Kidney capillary endothelial cell (primary cell): ENCODE measurements around the gene TCEANC.
"Not testable (repeated sequence)": the region's sequence is repeated elsewhere in the genome, so short reads cannot be mapped to it uniquely, and the experiment has no call there.

Source experiments
- DNase-seq: peaks from one replicate; pipeline ENCODE4 v3.0.0-alpha.2; 2018; ENCODE audit warnings: low spot score

Gene TCEANC

GRCh38 chrX:13658602-13659001, 5.7 kb downstream of the TCEANC start:
- DNase-seq, result peak; percentile 26

- DNase-seq, result no peak
Measured at GRCh38 chrX:13659063-13659462, 6.1 kb downstream of the TCEANC start.

GRCh38 chrX:13661735-13662288, 8.9 kb downstream of the TCEANC start:
- no peak for DNase-seq

- no peak for DNase-seq
Measured at GRCh38 chrX:13662355-13662791, 9.4 kb downstream of the TCEANC start.

- DNase-seq, result no peak
Measured at GRCh38 chrX:13664020-13664419, 11.1 kb downstream of the TCEANC start.

- DNase-seq, result no peak
Measured at GRCh38 chrX:13666836-13667235, 13.9 kb downstream of the TCEANC start.

- no peak for DNase-seq
Measured at GRCh38 chrX:13667919-13668318, 15.0 kb downstream of the TCEANC start.

- DNase-seq, result no peak
Measured at GRCh38 chrX:13669246-13669737, 16.4 kb downstream of the TCEANC start.

GRCh38 chrX:13669755-13670154, 16.8 kb downstream of the TCEANC start:
- not testable (repeated sequence) for DNase-seq

GRCh38 chrX:13670197-13670596, 17.3 kb downstream of the TCEANC start:
- DNase-seq, result no peak

- DNase-seq, result no peak
Measured at GRCh38 chrX:13673016-13673415, 20.1 kb downstream of the TCEANC start.

- DNase-seq, result no peak
Measured at GRCh38 chrX:13676885-13677284, 23.9 kb downstream of the TCEANC start.

- DNase-seq, result not testable (repeated sequence)
Measured at GRCh38 chrX:13679700-13680099, 26.8 kb downstream of the TCEANC start.

- DNase-seq, result no peak
Measured at GRCh38 chrX:13681595-13681994, 28.7 kb downstream of the TCEANC start.

- DNase-seq, result no peak
Measured at GRCh38 chrX:13684361-13684760, 31.4 kb downstream of the TCEANC start.

GRCh38 chrX:13685126-13685763, 32.3 kb downstream of the TCEANC start:
- no peak for DNase-seq

GRCh38 chrX:13687203-13687602, 34.3 kb downstream of the TCEANC start:
- DNase-seq, result no peak

- DNase-seq, result no peak
Measured at GRCh38 chrX:13688384-13688957, 35.5 kb downstream of the TCEANC start.

- peak; percentile 44 for DNase-seq
Measured at GRCh38 chrX:13688958-13689740, 36.2 kb downstream of the TCEANC start, which contains the start of gene RAB9A. Gene RAB9A, plus strand, starts transcription at chrX:13689128. Its CDS starts 19,619 bp downstream, at chrX:13708747.

- DNase-seq, result peak; percentile 10
Measured at GRCh38 chrX:13689741-13690211, 36.8 kb downstream of the TCEANC start.

- no peak for DNase-seq
Measured at GRCh38 chrX:13690836-13691235, 37.9 kb downstream of the TCEANC start.

GRCh38 chrX:13691841-13692371, 39.0 kb downstream of the TCEANC start:
- DNase-seq, result no peak
